Superior temporal gyrus (tissue), 1 donor: ENCODE results near the gene THAP2.
A peak's percentile ranks its signal among the peaks of the same experiment; 100 is the strongest.

Experiments used
- DNase-seq: peaks from one replicate; pipeline ENCODE4 v3.0.0-alpha.2; 2016; ENCODE audit errors: extremely low spot score

The THAP2 gene

DNA sequence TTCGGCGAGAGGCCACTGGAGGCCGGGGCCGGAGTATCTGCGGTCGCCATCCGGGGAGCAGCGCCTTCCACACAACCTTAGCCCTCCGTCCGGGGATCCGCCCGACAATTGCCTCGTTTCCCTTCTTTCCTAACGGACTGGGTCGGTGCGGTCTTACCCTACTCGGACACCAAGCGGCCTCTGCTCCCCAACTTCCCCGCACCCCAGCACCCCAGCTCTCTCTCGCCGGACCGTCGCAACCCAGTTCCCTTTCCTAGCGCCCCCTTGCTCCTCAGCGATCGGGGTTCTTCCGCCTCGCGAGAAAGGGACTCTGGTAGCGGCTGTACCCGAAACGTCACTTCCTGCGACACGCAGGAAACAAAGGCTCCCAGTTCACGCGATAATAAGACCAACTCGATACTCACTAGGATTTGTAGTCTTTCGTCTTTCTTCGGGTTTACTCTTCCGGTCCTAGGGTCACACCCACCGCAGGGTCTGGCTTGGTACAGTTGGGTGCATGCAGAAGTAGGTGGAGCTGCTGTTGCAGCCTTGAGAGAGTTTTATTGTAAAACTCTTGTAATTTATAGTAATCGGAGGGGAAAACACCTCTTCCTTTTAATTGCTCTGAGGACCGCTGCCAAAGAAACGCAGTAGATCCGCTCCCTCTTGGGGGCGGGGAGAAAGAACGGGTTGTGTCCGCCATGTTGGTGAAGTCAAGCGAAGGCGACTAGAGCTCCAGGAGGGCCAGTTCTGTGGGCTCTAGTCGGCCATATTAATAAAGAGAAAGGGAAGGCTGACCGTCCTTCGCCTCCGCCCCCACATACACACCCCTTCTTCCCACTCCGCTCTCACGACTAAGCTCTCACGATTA is at the start of gene THAP2, which contains the start of gene ZFC3H1:
Gene THAP2 (plus strand): TSS at position 741 of the 850 bp plus-strand sequence. CDS start 209 bp downstream, outside the sequence.
Gene ZFC3H1 (minus strand): TSS at position 288 of the 850 bp plus-strand sequence. CDS start 238 bp downstream, at position 50.
- DNase-seq = peak; percentile 100

DNA sequence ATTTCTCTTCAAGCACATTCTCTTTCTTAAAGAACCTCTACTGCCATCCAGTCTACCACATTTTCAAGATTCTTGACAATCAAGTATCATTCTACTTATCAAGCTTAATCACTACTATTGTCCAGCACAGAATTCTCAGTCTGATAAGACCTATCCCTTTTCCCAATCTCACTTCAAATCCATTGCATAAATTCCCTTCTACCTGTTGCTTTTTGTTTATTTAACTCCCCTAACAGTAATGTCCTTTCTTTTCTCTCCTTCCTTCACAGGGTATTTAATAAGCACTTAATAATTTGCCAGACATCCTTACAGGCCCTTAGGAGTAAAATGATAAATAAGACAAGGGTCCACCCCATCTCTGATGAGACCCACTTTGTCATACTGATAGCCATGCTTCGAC is 42.2 kb upstream of the THAP2 start:
- DNase-seq = no peak

DNA sequence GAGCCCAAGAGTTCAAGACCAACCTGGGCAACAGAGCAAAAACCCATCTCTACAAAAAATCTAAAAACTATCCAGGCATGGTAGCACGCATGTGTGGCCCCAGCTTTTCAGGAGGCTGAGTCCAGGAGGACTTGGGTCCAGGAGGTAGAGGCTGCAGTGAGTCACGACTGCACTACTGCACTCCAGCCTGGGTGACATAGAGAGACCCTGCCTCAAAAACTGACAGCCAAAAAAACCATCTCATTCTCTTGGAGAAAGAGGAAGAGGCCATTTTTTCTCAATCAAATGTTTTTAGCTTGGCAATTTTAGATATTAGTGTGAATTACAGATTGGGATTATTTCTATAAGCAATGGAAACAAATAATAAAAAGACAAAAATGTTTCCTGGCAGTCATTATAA is 38.6 kb upstream of the THAP2 start:
- DNase-seq = no peak

DNA sequence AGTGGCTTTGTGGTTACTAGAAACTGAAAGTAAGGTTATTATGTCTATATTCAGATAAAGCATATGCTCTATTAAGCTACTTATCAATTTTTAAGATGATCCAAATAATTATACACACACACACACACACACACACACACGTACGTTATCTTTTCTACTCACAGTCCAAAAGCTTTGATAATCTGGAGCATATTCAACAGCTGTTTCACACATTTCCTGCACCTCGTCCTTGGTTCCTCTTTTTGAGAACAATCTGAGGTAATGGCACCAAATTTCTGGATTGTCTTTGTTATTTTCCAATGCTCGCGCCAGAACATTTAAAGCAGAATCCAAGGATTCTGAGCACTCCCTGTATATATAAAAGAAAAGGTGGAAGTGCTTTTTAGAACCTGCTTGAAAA is 38.0 kb upstream of the THAP2 start:
- no peak for DNase-seq

DNA sequence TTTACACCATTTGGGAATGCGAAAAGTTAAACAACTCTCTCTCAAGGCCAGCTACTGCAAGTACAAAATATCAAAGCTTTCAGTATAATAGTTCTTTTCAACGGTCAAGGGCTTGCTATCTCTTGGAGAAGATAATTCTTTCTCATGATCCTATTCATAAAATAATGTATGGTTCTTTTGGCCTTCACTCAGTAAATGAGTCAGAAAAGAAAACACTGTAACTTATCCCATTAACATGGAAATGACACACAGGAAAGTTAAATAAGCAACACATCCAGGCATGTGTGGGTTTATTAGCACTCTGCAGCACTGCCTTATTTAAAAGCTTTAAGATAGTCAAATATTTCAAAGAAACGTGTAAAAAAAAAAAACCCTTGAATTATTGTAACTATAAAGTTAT is 37.3 kb upstream of the THAP2 start:
- no peak for DNase-seq

DNA sequence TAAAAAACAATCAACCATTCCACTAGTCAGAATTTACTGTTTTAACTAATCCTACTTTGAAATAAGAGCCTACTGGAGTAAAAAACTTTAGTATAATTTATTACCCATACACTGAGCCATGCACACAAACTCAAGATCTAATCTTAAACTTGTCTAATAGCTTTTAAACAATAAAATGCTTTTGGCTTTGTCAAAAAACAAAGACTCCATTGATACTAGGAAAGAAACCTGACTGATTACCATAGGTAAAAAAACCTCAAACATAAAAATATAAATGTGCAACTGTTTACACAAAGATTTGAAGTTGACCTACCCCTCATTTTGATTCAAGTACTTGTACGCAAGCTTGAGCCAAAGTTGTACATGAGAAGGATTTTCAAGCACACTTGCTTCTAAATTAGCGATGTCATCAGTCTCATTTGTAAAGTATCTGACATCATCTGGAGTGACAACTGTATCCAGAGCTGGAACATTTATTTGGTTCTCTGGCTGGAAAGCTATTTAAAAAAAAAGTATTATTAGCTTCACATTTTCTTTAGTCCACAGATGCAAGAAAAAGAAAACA is 36.6 kb upstream of the THAP2 start:
- peak; percentile 30 for DNase-seq

DNA sequence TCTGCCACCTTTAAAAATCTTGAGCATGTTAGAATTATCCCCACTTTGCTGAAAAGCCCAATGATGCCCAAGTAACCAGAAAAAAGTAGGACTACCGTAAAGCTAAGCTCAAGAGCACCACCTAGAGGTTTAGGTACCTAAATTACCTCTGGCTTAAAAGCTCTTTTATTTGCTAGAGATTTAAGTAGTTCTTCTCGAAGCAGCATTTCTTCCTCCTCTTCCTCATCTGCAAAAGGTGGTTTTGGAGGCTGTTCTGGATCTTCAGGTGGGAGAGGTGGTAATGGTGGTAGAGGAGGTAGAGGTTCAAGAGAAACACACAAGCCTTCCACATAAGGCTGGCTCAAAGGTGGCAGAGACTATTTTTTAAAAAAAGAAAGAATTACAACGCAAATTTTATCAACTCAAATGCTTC is 27.4 kb upstream of the THAP2 start:
- peak; percentile 95 for DNase-seq

DNA sequence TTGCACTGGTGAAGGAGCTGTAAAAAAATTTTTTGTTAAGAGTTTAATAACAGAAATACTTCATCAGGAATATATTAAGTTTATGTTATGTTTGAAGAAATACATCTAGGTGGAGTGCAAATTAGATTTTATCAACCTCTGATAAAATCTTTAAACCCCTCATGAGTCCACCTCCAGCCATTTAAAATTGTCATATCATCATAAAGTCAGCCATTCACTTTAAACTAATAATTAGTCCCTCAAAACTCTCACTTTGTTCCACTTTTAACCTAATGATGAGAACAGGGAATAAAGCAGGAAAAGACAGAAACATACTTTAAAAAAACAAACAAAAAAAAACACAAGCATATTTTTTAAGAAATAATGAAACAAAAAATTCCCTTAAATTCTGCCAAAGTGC is 25.6 kb upstream of the THAP2 start:
- DNase-seq = no peak

DNA sequence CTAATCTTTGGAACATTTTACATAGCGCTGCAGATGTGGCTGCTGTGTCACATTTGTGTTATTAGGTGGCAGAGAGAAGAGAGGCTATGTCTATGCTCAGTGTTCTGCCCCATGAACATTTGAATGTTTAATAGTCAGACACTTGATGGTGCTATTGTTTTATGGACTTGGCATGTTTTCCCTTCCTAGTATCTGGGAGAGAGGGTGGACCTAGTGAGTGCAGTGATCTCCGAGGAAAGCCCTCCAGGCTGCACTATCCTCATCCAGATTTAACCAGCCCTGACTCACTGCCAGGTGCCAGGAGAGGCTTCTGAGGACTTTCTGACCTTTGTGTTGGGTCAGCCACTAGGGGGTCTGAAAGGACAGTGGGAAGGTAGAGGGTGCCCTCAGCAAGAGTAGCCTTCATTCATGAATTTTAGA is 24.8 kb upstream of the THAP2 start:
- peak; percentile 82 for DNase-seq

DNA sequence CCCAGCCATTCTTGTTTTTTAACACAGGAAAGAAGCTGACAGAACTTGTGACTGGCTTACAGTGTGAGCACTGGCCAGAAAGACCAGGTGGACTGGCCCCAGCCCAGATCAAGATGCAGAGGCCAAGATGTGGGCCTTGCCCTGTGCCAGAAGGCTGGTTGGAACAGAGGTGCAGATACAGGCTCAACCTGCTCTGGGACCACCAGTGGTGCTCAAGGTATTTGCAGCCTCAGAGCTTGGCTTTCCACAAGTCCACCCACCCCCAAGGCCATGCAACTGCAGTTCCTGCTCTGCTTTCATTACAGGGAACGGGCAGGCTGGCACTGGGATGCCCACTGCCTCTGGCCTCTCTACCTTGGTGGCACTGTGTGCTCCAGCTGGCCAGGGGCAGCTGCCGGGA is 23.8 kb upstream of the THAP2 start:
- DNase-seq = no peak

DNA sequence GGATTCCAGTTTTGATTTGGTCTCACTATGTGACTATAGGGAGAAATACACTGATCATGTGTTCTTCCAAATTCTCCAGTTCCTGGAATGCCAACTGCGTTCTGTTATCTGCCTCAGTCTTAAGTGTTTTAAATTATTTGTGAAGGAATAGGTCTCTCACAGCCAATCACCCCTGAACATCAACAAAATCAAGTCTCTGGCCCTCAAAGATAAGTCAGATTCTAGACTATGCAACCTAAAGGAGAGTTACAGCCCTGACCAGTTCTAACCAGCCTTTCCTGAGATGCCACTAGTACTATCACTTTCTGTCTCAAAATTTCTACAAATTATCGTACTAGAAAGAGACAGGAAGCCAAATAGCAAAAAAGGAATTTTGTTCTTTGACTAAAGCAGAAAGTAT is 22.7 kb upstream of the THAP2 start:
- DNase-seq = no peak

DNA sequence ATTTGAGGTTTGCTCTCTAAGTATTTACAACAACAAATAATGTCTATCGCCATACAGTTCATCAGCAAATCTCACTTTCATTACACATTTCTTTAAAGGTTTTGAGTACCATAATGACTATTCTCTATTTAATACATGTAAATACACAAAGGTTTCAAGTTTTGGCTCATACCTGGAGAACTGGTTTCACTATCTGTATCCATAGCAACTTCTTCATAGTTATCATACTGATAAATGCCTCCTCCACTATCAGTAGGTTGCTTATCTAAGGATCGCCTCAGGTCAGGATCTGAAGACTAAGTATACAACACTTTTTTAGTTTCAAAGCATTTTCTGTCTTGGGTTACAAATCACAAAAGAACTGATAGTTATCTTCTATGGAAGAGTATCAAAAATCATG is 21.8 kb upstream of the THAP2 start:
- DNase-seq = no peak

DNA sequence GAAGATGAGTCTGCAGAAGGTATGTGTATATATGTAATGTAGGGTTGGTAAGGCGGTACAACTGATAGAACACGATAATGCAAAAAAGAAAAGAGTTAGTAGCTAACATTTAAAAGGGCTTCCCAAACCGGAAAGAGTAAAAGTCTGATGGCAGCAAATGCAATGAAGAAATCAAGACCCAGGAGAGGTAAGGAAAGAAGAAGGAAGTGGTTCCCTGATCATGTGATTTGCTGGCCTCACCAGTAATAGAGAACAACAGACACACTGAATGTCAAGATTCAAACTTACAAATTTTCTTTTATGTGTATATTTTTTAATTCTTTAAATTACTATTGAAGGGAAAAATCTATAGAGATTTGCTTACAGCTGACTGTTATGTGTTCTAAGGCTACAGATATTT is 18.8 kb upstream of the THAP2 start:
- DNase-seq = no peak

DNA sequence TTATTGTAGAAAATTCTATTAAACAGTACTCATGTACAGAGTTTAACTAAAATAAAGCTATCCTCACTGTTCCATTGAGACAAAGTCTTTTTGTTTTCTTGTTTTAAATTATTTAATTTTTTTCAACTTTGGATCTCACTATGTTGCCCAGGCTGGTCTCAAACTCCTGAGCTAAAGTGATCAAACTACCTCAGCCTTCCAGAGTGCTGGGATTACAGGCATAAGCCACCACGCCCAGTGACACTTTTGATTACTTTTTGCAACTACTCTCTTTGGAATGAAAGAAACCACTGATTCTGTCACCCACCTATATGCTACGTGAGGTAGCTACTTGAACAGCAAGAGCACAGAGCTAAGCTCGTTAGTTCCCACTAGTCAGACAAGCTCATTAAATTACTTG is 17.6 kb upstream of the THAP2 start:
- no peak for DNase-seq

DNA sequence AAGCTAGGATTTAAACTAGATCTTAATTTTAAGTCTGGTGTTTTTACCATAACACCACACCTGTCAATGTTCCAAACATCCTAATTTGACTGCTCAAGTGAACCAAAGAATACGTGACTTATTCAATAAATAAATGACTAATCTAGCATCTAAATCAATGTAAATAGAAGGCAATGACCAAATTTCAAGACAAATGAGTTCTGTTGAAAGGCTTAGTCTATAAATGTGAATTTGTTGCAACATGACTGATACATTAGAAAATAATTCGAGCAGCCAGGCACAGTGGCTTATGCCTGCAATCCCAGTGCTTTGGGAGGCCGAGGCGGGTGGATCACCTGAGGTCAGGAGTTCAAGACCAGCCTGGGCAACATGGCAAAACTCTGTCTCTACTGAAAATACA is 15.6 kb upstream of the THAP2 start:
- DNase-seq = no peak

DNA sequence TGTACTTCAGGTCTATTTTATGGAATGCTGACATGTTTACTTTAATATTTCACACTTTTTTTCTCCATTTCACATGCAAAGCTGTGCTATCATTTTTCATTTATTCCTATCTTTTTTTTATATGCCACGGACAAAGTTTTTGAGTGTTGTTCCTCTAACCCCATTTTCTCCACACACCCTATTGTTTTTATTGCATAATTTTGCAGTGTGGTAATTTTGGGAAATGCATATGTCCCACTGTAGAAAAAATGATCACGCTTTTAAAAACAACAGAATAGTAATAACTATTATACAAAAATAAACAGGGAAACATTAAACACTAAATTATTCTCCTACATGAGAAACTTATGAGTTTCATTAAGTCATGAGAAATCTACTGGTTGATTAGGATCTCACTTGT is 14.7 kb upstream of the THAP2 start:
- no peak for DNase-seq

DNA sequence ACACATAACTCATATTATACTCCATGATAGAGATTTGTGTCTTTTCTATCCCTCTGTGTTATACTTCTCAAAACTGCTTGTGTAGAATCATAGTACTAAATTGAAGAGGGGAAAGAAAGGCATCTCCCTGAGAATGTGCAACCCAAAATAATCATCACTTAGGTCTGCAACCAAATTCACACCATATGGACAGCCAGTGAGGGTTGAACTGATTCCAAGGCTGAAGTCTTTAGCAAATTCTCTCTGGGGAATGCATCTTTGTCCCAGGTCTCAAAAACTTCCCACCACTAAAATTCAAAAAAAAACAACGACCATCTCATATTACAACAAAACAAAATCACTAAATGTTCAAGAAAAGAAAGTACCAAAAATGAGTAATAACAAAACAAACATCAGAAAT is 11.4 kb upstream of the THAP2 start:
- DNase-seq = no peak

DNA sequence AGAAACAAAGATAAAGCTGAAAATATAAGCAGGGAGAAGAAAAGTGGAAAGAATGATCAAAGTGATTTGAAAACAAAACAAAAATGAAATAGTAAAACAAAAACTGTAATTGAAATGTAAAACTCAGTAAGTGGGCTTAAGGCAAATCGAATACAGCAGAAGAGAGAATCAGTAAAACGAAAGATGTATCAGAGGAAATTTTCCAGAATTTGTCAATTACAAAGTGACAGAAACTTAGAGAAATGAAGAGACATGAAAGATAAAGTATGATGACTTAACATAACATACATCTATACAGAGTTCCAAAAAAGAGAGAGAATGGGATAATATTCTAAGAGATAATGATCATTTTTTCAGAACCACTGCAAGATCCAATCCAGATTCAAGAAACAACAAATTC is 11.0 kb upstream of the THAP2 start:
- no peak for DNase-seq

DNA sequence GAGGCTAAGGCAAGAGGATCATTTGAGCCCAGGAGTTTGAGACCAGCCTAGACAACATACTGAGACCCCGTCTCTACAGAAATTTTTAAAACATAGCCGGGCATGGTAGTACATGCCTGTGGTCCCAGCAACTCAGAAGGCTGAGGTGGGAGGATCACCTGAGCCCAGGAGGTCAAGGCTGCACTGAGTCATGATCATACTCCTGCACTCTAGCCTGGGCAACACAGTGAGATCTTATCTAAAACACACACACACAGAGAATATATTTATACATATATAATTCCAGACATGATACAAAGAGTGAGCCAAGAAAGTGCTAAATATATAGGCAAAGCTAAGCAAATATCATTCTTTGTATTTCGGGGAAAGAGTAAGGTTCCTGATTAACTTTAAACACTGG is 9.9 kb upstream of the THAP2 start:
- DNase-seq = no peak

DNA sequence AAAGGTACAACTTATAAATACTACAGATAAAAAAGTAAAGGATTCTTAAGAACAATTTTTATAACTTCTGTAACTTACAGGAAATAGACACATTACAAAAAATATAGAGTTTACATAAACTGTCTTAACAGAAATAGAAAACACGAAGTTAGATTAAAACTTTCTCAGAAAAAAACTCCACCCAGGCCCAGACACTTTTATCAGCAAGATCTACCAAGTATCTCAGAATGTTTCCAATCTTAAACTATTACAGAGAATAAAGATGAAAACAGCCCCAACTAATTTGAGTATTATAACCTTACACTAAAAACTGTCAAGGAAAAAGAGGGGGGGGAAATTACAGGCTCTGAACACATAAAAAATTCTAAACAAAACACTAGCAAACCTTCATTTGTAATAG is 8.6 kb upstream of the THAP2 start:
- no peak for DNase-seq

DNA sequence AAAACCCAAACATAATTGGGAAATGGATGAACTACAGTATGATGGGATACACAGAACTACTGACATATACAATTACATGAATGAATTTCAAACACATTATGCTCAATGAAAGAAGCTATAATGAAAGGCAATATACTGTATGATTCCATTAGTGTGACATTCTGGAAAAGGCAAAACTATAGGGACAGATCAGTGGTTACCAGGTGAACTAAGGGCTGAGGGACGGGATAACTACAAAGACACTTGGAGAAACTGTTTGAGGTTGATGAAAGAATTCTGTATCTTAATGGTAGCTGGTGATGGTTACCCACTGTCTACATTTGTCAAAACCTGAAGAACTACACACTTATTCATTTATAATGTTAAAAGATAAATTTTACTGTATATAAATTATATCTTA is 8.2 kb upstream of the THAP2 start:
- DNase-seq = no peak

DNA sequence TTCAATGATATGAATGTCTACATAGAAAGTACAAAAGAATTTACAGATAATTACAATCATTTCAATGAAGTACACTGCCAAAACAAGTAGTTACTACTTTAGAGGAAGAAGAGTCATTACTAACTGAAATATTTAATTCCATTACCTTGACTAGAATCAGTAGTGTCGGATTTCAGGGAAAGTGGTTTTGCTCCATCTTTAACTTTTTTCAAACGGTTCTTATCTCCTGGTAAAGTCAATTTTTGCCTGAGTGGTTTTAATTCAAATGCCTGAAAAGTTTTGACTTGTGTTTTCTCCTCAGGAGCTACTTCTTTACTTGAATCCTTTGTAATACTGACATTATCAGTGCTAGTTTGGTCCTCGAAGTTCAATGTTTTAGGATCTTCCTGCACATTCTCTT is 7.4 kb upstream of the THAP2 start:
- no peak for DNase-seq

DNA sequence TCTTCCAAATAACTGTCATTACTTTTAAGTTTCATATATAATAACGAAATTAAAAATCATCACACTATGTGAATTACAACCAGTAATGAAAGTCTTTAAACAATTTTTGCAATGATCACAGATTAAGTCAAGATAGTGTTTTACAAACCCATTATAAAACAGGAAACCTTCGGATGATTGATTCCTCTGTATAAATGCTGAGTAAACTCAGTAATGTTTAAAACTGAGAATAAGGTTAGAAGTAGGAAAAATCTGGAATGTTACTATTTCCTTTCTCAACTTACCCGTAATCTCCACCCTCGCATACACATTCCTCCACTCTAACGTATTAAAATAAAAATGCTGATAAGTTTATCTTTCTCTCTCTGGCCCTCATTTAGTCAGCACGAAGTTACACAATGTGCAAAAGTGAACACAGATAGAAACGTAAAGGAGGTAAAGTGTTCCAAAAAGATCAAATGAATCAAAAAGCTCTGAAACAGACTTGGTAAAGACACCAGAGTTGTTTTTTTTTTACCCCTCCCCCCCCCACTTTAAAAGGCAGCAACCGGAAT is 2.0 kb upstream of the THAP2 start:
- DNase-seq = no peak
